Femur (tissue), 1 donor: Measurements from ENCODE around the gene ALDH1A2.
"Not testable (repeated sequence)": the region's sequence is repeated elsewhere in the genome, so short reads cannot be mapped to it uniquely, and the experiment has no call there.

Experiments used
- DNase-seq: peaks from one replicate; pipeline ENCODE4 v3.0.0-alpha.2; 2017

The ALDH1A2 gene

DNA sequence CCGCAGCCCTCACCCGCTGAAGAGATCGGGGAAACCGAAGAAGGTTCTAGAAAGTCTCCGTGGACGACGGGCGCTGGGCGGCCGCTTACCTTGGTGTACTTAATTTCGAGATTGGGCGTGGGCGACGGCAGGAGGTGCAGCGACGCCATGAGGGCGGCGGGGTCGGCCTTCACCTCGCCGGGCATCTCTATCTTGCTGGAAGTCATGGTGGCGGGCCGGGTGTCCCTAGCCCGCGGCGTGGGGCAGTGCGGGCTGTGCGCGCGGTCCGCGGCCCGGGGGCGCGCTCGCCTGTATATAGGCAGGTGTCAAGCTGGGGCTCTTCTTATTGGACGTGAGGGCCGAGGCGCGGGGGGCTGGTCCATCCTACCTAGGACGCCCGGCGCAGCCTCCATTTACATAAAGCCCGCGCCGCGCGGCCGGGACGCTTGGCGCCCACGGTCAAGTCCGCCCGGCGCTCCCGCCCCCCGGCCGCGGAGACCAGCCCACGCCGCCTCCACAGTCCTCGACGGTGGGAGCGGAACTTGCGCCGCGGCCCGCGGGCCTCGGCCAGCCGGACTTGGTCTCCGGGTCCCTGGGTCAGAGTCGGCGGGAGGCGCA lies at the start of gene ALDH1A2:
TSS of gene ALDH1A2 (minus strand) at position 267 of the 597 bp plus-strand sequence. CDS start at position 206, 61 bp downstream.
- peak; percentile 37 for DNase-seq

DNA sequence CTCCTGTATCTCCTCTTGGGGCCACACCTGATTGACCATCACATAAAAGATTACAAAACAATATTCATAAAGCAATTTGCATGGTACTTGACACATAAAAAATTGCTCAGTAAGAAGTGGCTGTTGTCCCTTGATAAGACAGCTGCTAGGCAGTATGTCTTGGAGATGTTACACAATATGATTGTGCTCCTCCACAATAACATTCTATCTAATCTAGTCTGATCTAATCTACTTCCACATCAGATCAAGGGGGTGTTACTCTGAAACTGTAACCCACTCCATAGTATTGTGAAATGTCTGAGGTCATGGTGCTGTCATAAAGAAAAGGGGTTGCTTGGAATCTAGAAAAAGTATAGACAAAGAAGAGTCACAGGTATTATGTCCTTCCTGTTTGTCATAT lies 49.3 kb upstream of the ALDH1A2 start:
- no peak for DNase-seq

DNA sequence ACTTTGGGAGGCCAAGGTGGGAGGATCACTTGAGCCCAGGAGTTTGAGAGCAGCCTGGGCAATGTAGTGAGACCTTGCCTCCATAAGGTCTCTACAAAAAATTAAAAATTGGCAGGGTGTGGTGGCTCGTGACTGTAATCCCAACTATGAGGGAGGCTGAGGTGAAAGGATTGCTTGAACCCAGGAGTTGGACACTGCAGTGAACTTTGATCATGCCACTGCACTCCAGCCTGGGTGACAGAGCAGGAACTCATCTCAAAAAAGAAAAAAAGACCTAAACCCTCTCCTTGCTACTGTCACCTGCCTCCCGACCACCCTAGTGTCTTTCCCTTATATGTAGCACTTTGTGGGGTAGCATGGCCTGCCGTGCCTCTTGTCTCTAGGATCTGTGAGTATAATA lies 48.9 kb upstream of the ALDH1A2 start:
- no peak for DNase-seq

DNA sequence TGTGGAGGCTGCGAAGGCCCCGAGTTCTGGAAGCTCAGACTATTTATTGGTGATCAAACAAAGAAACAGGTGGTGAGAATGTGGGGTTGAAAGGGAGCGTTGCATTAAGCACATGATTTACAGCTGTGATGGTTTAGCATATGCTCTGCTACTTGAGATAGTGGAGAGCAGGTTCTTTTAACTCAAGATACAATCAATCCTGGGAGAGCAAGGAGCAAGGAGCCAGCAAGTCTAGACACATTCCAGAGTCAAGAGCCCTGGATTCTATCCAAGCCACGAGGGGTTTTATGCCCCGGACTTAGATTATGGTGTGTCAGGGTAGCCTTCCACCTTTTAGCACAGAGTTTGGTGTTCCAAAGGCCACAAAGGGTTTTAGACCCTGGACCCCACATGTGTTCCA lies 47.8 kb upstream of the ALDH1A2 start:
- not testable (repeated sequence) for DNase-seq

DNA sequence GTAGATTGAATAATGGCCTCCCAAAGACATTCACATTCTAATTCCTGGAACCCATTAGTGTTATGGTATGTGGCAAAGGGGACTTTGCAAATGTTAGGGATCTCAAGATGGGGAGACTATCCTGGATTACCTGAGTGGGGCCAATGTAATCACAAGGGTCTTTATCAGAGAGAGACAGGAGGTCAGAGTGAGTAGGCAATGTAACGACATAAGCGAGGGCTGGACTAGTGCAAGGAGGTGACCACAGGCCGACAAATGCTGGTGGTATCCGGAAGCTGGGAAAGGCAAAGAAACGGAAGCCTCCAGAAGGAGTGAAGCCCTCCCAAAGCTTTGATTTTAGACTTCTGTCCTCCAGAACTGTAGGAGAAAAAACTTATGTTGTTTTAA lies 46.2 kb upstream of the ALDH1A2 start:
- DNase-seq = no peak

DNA sequence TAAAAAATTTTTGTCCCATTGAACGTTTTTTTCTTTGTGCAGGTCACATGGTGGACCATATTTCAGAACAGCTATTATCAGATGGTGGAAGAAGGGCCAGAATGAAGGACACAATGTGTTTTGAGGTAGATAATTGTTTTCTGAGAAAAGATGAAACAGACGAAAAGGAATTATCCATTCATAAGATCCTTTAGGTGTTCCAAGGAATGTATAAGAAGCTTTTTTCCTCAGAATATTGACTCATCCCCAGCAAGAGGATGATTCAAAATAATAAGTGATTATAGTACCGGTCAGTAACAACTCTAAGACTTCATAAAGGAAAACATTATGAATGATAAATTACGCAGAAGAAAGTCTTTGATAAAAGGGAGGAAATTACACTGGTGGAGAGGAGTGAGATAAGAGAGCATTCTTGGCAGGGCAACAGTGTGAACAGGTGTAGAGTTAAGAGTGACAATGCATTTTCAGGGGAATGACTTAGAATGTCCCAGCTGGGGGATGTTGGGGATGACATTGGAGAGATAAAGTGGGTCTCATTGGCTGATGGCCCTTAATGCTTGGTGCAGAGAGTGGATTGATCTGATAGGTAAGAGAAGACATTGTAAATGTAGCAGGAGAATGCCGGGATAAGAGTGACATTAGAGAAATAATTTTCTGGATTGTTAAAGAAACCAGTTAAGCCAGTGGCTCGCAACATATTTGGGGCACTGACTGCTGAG lies 45.6 kb upstream of the ALDH1A2 start:
- DNase-seq = no peak

DNA sequence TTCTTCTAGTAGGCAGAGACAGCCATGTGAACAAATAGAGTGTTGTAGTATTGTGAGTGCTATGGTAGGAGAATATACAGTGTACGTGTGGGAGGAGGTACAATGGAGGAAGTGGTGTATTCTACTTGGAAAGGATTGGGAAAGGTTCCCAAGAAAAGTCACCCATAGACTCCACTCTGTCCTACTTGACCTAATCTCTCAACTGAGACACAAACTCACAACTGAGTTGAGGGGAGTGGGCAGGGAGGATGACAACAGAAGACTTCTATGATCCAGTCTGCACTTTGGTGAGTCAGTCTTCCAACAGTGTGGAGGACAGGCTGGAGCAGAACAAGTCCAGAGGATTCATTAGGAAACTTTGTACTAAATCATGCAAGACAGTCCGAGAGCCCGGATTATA lies 43.9 kb upstream of the ALDH1A2 start:
- DNase-seq = no peak

DNA sequence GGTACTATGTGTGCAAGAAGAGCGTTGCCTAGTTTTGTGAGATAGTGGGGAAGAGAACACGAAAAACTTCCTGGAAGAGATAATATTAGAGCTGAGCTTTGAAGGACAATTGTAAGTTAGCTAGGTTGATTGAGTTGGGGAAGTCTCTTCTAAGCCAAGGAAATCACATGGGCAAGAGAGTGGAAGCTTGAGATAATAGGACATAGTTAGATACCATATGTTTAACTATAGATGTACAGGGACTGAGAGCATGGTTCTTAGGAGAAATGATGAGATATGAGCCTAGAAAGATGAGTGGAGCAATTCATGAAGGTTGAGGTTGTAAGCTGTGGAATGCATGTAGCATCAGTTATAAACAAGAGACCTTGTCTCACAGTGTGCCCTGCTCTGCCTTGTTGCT lies 42.6 kb upstream of the ALDH1A2 start:
- DNase-seq = no peak

DNA sequence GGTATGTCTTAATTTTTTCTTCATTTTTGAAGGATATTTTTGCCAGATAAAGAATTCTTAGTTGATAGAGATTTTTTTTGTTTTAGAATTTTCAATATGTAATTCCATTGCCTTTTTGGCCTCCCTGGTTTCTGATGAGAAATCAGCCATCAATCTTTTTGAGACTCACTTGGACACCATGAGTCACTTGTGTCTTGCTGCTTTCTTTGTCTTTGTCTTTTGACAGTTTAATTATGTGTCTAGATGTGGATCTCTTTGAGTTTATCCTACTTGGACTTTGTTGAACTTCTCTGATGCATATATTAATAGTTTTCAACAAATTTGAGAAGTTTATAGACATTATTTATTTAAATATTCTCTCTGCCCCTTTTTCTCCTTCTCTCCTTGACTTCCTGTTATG lies 38.0 kb upstream of the ALDH1A2 start:
- no peak for DNase-seq

DNA sequence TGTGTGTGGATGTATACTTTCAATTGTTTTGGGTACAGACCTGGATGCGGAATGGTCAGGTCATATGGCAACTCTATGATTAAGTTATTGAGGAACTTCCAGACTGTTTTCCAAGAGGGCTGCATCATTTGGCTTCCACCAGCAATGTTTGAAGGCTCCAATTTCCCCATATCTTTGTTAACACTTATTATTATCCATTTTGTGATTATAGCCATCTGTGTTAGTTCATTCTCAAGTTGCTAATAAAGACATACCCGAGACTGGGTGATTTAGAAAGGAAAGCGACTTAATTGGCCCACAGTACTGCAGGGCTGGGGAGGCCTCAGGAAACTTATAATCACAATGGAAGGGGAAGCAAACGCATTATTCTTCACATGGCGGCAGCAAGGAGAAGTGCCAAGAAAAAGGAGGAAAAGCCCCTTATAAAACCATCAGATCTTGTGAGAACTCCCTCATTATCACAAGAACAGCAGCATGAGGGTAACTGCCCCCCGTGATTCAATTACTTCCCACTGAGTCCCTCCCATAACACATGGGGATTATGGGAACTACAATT lies 31.1 kb upstream of the ALDH1A2 start:
- DNase-seq = no peak

DNA sequence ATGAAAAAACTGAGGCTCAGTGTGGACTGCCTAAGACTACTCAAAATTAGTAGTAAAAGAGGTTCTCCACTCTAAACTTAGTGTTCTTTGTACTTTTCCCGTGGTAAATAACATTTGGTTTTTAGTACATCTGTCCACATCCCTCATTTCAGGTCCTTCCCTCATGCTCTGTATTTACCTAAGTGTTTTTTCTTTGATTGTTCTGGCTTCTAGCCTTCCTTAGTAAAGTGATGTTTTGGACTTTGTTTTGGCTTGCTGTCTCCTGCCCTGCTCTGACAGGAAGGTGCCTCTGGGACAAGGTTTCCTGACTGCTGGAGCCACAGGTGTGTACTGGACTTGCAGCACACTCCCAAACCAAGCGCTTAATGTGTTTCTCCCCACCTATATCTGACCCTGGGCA lies 29.9 kb upstream of the ALDH1A2 start:
- DNase-seq = no peak

DNA sequence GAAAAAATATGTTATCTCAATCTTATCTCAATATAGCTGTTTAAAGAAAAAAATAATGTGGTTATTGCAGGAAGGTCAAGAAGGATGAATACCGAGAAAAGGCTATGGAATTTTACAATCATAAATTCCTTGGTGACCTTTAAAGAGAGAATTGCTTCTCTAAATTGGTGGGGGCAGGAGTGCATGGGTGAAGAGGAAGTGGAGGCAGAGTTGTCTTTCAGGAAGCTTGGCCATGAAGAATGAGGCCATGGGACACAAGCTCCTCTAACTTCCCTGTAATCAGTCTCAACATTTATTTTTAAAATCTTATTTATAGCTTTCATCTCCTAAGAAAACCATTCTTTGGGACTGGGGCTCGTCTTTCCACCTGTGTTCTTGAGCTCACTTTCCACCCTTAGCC lies 22.4 kb upstream of the ALDH1A2 start:
- DNase-seq = no peak

DNA sequence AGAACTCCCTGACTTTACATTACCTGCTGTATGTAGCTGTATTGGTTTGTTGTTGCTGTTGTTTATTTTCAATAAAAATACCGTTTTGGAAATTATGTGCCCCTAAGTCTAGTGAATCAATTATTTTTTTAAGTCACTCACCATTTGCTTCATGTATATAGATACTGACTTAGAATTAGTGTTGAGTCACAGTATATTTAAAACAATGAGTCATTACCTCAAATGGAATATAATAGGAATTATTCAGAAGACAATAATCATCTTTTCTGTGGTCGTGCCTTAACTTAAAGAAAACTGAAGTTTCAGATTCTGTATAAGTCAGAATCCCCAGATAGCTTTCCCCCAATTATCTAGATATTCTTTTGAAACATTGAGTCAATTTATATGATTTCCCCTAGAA lies 21.0 kb upstream of the ALDH1A2 start:
- no peak for DNase-seq

DNA sequence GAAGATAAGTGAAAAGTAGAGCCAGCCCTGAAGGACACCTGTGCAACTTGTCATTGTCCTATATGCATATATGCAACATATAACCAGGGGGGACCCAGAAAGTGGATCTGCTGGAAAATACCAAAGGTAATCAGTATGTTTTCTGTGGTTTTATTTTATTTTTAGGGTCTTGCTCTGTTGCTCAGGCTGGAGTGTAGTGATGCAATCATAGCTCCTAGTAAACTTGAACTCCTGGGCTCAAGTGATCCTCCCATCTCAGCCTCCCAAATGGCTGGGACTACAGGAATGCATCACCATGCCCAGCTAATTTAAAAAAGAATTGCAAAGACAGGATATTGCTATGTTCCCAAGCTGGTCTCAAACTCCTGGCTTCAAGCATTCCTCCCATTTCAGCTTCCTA lies 18.0 kb upstream of the ALDH1A2 start:
- no peak for DNase-seq

DNA sequence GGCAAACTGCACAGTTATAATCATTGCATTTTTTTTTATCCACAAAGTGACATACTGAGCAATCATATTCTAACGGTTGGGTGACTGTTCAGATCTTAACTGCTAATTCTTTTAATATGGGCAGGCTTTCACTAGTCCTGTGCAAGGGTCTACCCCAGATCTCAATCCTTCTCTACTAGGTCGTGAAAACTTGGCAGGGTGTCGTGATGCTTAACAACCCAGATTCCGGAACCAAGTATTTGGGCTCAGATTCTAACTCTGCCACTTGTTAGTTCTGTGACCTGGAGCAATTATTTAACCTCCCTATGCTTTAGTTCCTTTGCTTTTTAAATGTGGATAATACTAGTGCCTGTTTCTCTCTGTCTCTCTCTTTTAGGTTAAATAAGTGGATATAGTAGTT lies 16.4 kb upstream of the ALDH1A2 start:
- no peak for DNase-seq

DNA sequence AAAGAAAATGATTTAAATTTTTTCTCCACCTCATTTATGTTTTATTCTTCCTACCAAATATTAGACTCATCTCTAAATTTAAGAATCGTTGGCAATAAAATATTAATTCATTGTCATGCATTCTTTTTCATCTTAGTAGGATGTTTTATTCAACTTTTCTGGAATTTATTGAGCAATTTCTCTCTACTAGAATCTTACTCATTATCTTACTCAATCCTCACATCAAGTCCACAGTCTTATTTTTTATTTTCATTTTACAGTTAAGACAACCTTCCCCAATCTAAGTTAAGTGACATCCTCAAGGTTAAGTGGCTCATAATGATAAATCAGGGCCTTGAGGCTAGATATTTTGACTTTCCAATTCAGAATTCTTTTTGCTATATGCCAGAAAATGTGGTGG lies 15.9 kb upstream of the ALDH1A2 start:
- no peak for DNase-seq

DNA sequence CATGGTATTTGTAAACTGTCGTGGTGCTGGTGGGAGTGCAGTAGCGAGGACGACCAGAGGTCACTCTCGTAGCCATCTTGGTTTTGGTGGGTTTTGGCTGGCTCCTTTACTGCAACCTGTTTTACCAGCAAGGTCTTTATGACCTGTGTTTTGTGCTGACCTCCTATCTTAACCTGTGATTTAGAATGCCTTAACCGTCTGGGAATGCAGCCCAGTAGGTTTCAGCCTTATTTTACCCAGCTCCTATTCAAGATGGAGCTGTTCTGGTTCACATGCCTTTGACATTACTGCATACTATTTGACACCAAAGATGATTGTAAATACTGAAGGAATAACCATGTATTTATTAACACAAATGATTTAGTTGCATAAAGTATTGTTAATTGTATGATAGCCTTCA lies 15.4 kb upstream of the ALDH1A2 start:
- DNase-seq = not testable (repeated sequence)

DNA sequence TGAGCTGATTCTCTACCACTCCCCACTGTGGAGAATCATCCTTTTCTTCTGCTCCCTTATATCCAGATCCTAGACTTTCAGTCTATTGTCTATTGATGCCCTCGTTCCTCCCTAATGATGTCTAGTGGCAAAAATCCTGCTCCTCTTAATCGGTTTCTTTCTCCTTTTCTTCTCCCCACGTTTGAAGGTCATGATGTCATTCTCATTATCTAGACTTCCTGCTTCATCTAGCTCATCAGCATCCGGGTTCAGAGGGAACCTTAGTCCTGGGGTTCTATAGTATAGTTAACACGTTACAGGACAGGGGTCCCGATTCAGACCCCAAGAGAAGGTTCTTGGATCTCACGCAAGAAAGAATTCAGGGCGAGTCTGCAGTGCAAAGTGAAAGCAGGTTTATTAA lies 14.9 kb upstream of the ALDH1A2 start:
- DNase-seq = no peak

DNA sequence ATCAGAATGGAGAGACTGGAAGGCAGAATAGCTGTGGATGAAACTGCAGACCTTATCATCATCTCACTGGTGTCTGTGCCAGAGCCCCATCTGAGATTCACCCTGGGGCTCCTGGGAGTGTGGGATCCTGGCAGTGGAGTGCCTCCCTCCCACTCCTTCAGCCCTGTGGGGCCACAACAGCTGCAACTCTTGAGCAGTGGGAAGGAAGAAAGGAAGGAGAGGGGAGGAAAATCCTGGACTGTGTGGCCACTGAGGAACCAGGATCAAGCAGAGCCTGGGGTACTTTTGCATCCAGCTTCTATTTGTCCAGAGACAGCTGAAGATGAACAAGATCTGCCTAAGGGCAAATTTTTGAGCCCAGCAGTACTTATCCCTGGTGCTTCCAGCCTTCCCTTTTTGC lies 13.1 kb upstream of the ALDH1A2 start:
- DNase-seq = no peak

DNA sequence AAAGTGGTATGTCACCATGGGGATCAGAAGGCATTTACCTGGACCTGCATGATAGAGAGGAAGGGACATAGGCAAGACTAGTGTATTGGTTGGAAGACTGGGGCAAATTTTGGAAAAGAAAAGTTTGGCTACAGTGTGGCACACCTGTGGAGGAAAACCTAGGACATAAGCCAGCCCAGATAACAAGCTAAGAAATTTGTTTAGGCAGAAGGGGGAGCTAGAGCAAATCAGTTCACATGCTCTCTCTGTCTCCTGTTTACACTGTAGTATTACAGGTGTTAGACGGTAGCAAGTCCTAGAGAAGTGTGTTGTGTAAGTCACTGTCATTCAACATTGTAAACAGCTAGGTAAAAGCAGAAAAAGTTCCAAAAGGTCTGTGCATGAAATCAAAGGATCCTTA lies 11.9 kb upstream of the ALDH1A2 start:
- no peak for DNase-seq

DNA sequence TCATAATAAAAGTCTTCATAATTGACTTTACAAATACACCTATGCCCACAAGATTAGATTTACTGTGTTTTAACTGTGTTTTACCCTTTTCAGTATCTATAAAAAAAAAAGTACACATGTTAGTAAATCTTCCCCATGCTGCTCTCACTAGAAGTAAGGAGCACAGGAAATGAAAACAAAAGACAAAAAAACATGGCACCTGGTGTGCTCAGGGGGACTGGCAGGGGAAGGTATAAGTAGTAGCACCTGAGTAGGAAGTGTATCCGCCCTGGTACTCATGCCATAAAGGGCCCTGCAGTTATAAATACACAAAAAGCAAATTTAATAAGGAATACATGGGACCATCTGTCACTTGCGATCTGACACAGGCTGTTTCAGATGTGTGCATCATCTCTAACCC lies 8.9 kb upstream of the ALDH1A2 start:
- no peak for DNase-seq

DNA sequence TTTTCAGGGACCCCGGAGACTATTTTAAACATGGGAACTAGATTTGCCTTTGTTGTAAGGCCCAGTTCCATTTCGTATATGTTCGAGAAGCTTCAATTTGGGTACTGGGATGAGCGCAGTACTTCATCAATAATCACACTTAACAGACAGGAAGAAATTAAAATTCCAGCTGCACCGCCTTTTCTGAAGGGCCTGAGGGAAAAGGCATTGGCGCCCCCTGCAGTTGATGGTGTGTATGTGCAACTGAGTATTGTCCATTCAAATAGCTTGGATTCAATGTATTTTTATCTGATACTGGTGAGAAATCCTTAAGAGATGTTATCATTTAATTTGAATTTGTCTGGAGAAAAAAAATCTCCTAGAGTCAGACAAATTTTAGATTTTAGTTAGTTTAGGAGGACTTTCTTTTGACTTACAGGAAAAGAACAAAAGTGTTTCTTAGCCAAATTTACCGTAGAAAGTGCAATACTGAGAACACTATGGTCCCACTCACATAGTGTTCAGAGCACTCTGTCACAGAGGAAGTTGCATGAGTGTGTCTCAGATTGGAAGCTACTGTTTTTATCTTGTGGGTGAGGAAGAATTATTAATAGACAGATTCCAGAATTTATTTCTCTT lies 5.4 kb upstream of the ALDH1A2 start:
- peak; percentile 72 for DNase-seq

DNA sequence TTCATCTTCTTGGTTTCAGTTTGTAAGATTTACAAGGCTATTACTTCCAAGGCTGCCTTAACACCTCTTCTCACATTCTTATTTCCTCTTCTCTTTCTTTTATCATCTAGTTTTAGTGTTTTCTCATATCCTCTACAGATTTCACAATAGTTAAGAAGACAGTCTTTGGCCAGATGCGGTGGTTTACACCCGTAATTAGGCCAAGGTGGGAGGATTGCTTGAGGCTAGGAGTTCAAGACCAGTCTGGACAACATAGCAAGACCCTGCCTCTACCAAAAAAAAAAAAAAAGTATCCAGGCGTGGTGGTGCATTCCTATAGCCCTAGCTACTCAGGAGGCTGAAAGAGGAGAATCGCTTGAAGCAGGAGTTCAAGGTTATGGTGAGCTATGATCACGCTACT lies 3.5 kb upstream of the ALDH1A2 start:
- no peak for DNase-seq
